H1 (cell line): ENCODE data around the gene CASZ1. TPM values are rescaled to one million over a fixed set of nuclear protein-coding genes. Genes with fewer than 3 reads are reported as not detected.

Experiments used
- CTCF ChIA-PET: fragments of 300-600 bp; sonication (Branson Sonifier 250); formaldehyde crosslinking; loops from one replicate; lab custom pipeline; 2021; ENCODE audit not compliant: partially characterized antibody; lab: Charles Lee
- POLR2A ChIA-PET: fragments of 300-600 bp; sonication (Branson Sonifier 250); formaldehyde crosslinking; loops from one replicate; lab custom pipeline; 2021; ENCODE audit warnings: inconsistent platforms; ENCODE audit not compliant: partially characterized antibody; lab: Charles Lee
- DNase-seq, 2 experiments: peaks; one replicate each; pipeline versions ENCODE4 v3.0.0 to v3.0.0-alpha.2; 2010 to 2022; ENCODE audit warnings: low spot score in 2 of 2, low read depth in 1 of 2, mixed read lengths in 1 of 2
- FAIRE-seq: peaks from 2 replicates; lab custom pipeline; 2011; peaks lifted over from hg19 to GRCh38; lab: Jason Lieb, UNC
- H2AFZ ChIP-seq: 2 replicates; pipeline ENCODE4 v1.8.1; 2012; ENCODE audit warnings: low read length, inconsistent platforms
- H2AK5ac ChIP-seq: 2 replicates; pipeline ENCODE4 v1.6.1; 2013; ENCODE audit warnings: low read depth, low read length
- H2BK120ac ChIP-seq: replicated peaks from 2 replicates; pipeline ENCODE3; 2013; ENCODE audit warnings: low read depth, low read length, inconsistent platforms
- H2BK12ac ChIP-seq: 2 replicates; pipeline ENCODE4 v1.6.1; 2013; ENCODE audit warnings: low read depth, low read length
- H2BK15ac ChIP-seq: 2 replicates; pipeline ENCODE4 v1.6.1; 2013; ENCODE audit warnings: low read length
- H2BK20ac ChIP-seq: 2 replicates; pipeline ENCODE4 v1.6.1; 2013; ENCODE audit warnings: low read length
- H2BK5ac ChIP-seq: 2 replicates; pipeline ENCODE4 v1.6.1; 2013; ENCODE audit warnings: low read depth, low read length
- H3K14ac ChIP-seq: 2 replicates; pipeline ENCODE4 v1.6.1; 2013; ENCODE audit warnings: inconsistent platforms; ENCODE audit not compliant: insufficient read length
- H3K18ac ChIP-seq: 2 replicates; pipeline ENCODE4 v1.6.1; 2013; ENCODE audit warnings: low read length; ENCODE audit errors: extremely low read depth
- H3K23ac ChIP-seq: 2 replicates; pipeline ENCODE4 v1.6.1; 2013; ENCODE audit warnings: inconsistent platforms; ENCODE audit not compliant: insufficient read length
- H3K23me2 ChIP-seq: 2 replicates; pipeline ENCODE4 v1.6.1; 2013; ENCODE audit warnings: low read depth, low read length
- H3K27ac ChIP-seq: 2 replicates; pipeline ENCODE4 v1.6.1; 2011; ENCODE audit warnings: low read depth, low read length, inconsistent platforms
- H3K27me3 ChIP-seq, 4 experiments: replicated peaks in 1 of 4; 1 replicate in 1 of 4; 2 replicates in 3 of 4; pipeline versions ENCODE4 v1.6.1 to v1.8.1; 2011 to 2013; ENCODE audit warnings: low read length in 3 of 4, mild to moderate bottlenecking in 3 of 4, inconsistent platforms in 2 of 4, mixed read lengths in 2 of 4, moderate library complexity in 1 of 4; ENCODE audit not compliant: control insufficient read depth in 3 of 4, insufficient read depth in 3 of 4; ENCODE audit errors: extremely low read depth in 1 of 4
- H3K36me3 ChIP-seq, 4 experiments: 2 replicates each; pipeline versions ENCODE4 v1.6.1 to v1.8.1; 2011 to 2013; ENCODE audit warnings: mild to moderate bottlenecking in 4 of 4, low read length in 3 of 4, moderate library complexity in 2 of 4, control low read depth in 1 of 4, inconsistent platforms in 1 of 4; ENCODE audit not compliant: insufficient read depth in 4 of 4, control insufficient read depth in 2 of 4
- H3K4ac ChIP-seq: replicated peaks from 2 replicates; pipeline ENCODE3; 2013; ENCODE audit warnings: low read length, low read depth, mixed read lengths, inconsistent platforms; ENCODE audit not compliant: insufficient read length
- H3K4me1 ChIP-seq, 4 experiments: replicated peaks in 1 of 4; 1 replicate in 1 of 4; 2 replicates in 3 of 4; pipeline versions ENCODE4 v1.6.1 to v1.8.1; 2011 to 2013; ENCODE audit warnings: low read length in 3 of 4, inconsistent platforms in 2 of 4, mixed read lengths in 1 of 4; ENCODE audit not compliant: insufficient read depth in 4 of 4, control insufficient read depth in 3 of 4
- H3K4me2 ChIP-seq, 2 experiments: 2 replicates each; pipeline versions ENCODE4 v1.6.1 to v1.8.1; 2011 to 2013; ENCODE audit warnings: low read depth in 2 of 2, low read length in 2 of 2, control low read depth in 1 of 2, inconsistent platforms in 1 of 2, mild to moderate bottlenecking in 1 of 2; ENCODE audit not compliant: insufficient read depth in 1 of 2
- H3K4me3 ChIP-seq, 4 experiments: fragments of 200-600, 300-600 bp in 1 of 4; sonication (generic), shearing (Covaris generic), sonication (Bioruptor Twin) in 1 of 4; 2 replicates each; pipeline versions ENCODE4 v1.5.1 to v1.8.1; 2011 to 2016; ENCODE audit warnings: low read length in 4 of 4, low read depth in 3 of 4, control low read depth in 2 of 4, inconsistent platforms in 2 of 4, mild to moderate bottlenecking in 2 of 4, mixed read lengths in 1 of 4, moderate library complexity in 1 of 4; ENCODE audit not compliant: insufficient read depth in 2 of 4; ENCODE audit errors: extremely low read depth in 1 of 4
- H3K56ac ChIP-seq: replicated peaks from 2 replicates; pipeline ENCODE3; 2013; ENCODE audit warnings: low read depth, mild to moderate bottlenecking, mixed read lengths, low read length, inconsistent platforms; ENCODE audit not compliant: insufficient read length
- H3K79me1 ChIP-seq: 2 replicates; pipeline ENCODE4 v1.6.1; 2013; ENCODE audit warnings: low read depth, low read length, control low read depth
- H3K79me2 ChIP-seq, 2 experiments: 2 replicates each; pipeline versions ENCODE4 v1.6.1 to v1.8.1; 2012 to 2013; ENCODE audit warnings: low read length in 2 of 2, mild to moderate bottlenecking in 2 of 2, inconsistent platforms in 1 of 2; ENCODE audit not compliant: insufficient read depth in 2 of 2, control insufficient read depth in 1 of 2
- H3K9ac ChIP-seq, 4 experiments: replicated peaks in 1 of 4; 1 replicate in 1 of 4; 2 replicates in 3 of 4; pipeline versions ENCODE4 v1.6.1 to v1.8.1; 2011 to 2013; ENCODE audit warnings: low read depth in 3 of 4, low read length in 3 of 4, control low read depth in 2 of 4, mild to moderate bottlenecking in 2 of 4, moderate library complexity in 2 of 4, inconsistent platforms in 1 of 4; ENCODE audit errors: extremely low read depth in 1 of 4
- H3K9me3 ChIP-seq, 2 experiments: 2 replicates each; pipeline versions ENCODE4 v1.6.1 to v1.8.1; 2012 to 2013; ENCODE audit warnings: mild to moderate bottlenecking in 2 of 2, moderate library complexity in 2 of 2, control low read depth in 1 of 2, inconsistent platforms in 1 of 2, low read depth in 1 of 2, low read length in 1 of 2, mixed read lengths in 1 of 2; ENCODE audit not compliant: insufficient read depth in 2 of 2
- H4K20me1 ChIP-seq, 2 experiments: replicated peaks in 1 of 2; 2 replicates each; pipeline versions ENCODE3 to v1.8.1; 2011 to 2013; ENCODE audit warnings: inconsistent platforms in 2 of 2, low read length in 2 of 2, mild to moderate bottlenecking in 1 of 2; ENCODE audit not compliant: insufficient read depth in 2 of 2, control insufficient read depth in 1 of 2
- H4K5ac ChIP-seq: 2 replicates; pipeline ENCODE4 v1.6.1; 2013; ENCODE audit warnings: low read length, low read depth, mixed read lengths, inconsistent platforms; ENCODE audit not compliant: insufficient read length
- H4K8ac ChIP-seq: 2 replicates; pipeline ENCODE4 v1.8.0; 2013; ENCODE audit warnings: mild to moderate bottlenecking, moderate library complexity, low read length, inconsistent platforms; ENCODE audit not compliant: insufficient read depth; ENCODE audit errors: extremely low read depth
- H4K91ac ChIP-seq: replicated peaks from 2 replicates; pipeline ENCODE3; 2013; ENCODE audit warnings: low read length, mixed read lengths, inconsistent platforms; ENCODE audit not compliant: insufficient read length
- CTBP2 ChIP-seq: IDR thresholded peaks from 2 replicates; pipeline ENCODE4 v1.7.0; 2011; ENCODE audit warnings: borderline replicate concordance, mild to moderate bottlenecking, moderate library complexity, mixed read lengths, low read length; ENCODE audit not compliant: insufficient read depth, insufficient read length
- KDM4A ChIP-seq: IDR thresholded peaks from one replicate; pipeline ENCODE4 v1.7.1; 2012; ENCODE audit warnings: low read depth, mild to moderate bottlenecking, moderate library complexity, low read length, inconsistent platforms; ENCODE audit not compliant: severe bottlenecking
- POLR2AphosphoS5 ChIP-seq: IDR thresholded peaks from 2 replicates; pipeline ENCODE4 v1.6.1; 2011; ENCODE audit warnings: low read depth, low read length
- WGBS, 2 experiments: shearing (Covaris generic) in 1 of 2; methylation state at CpG; one replicate each; pipeline versions ENCODE4 v1.1.6 to v1.1.7; 2013 to 2015; ENCODE audit warnings: low lambda C conversion rate in 2 of 2, mixed read lengths in 2 of 2, inconsistent platforms in 1 of 2, low coverage in 1 of 2, missing lambda C conversion rate in 1 of 2; ENCODE audit not compliant: insufficient replicate concordance in 2 of 2, insufficient coverage in 1 of 2, insufficient read length in 1 of 2; ENCODE audit errors: extremely low coverage in 1 of 2, missing lambda C conversion rate in 1 of 2; 5-methylcytosine and 5-hydroxymethylcytosine counted together
- polyA plus RNA-seq, 7 experiments: library from polyadenylated mRNA; depleted of rRNA in 3 of 7; stranded (reverse) in 5 of 7; unstranded in 2 of 7; fragments of >200 nt in 5 of 7; fragments of 200-250 nt in 2 of 7; gene quantifications; 1 replicate in 5 of 7; 2 replicates in 1 of 7; 4 replicates in 1 of 7; pipeline versions ENCODE4 v1.2.1 to v1.2.3, GENCODE V29; 2011 to 2013; ENCODE audit warnings: missing spikeins in 2 of 7, mixed read lengths in 2 of 7
- total RNA-seq: library from RNA; stranded (reverse); fragmentation: NEBNext Ultra II Directional; extraction: Animal tissue kit (Norgen Biotek cat#: 25700); gene quantifications from 2 replicates; pipeline ENCODE4 v1.2.1, GENCODE V29; 2021

CASZ1 gene
- total and polyA plus RNA-seq, 2 of the 8 experiments (the other 6 are each of a cell fraction or from before 2014, with no cell fraction given) = 4.4 to 7.7 TPM

DNA sequence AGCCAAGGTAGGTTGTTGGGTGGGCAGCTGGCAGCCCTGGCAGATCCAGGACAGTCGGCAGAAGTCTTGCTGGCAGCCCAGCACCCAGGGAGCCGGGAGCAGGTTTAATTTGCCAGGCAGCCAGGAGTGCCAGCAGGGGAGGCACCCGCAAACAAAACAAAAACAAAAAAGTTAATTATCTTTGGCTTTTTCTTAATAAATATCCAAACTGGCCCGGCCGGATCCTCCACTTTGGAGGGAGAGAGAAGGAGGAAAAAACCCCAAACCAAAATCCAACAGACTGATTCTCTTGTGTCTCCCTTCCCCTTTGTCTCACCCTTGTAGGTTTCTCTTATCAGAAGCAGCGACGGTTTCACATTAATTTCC lies 97.0 kb downstream of the CASZ1 start:
- Histone ChIP-seq H3K14ac (no peak overlapping the region), H3K27me3 (peaks cover 0 to 9% (median 3%) of the 10 kb centered on the region in 4 experiments; a peak in 2 of 7 replicates), H3K79me2 (no peaks in the 10 kb centered on the region), H2BK15ac (no peak overlapping the region), H3K9me3 (no peaks in the 10 kb centered on the region), H3K4ac (peak overlapping the region; percentile 21), H4K20me1 (no peaks in the 10 kb centered on the region), H3K23ac (no peak overlapping the region), H4K8ac (no peak overlapping the region), H3K56ac (no peak overlapping the region), H3K27ac (no peak overlapping the region), H3K23me2 (peaks cover 5% of the 10 kb centered on the region; the same call in 1 of the 2 replicates), H2BK120ac (peak overlapping the region; percentile 16), H3K9ac (no peak overlapping the region), H3K18ac (peak overlapping the region; percentile 83), H3K4me3 (no peak overlapping the region), H4K91ac (no peak overlapping the region), H3K36me3 (no peaks in the 10 kb centered on the region), H2AFZ (no peak overlapping the region), H2AK5ac (no peak overlapping the region), H3K4me2 (no peak overlapping the region), H4K5ac (no peak overlapping the region), H3K79me1 (no peaks in the 10 kb centered on the region), H2BK20ac (no peak overlapping the region), H2BK12ac (peak overlapping the region; percentile 80; the same call in 1 of the 2 replicates), H2BK5ac (0 out of 2 replicates have a peak overlapping the region, but pooled peaks have one; percentile 44), H3K4me1 (peaks cover 5 to 20% (median 14%) of the 10 kb centered on the region in 4 experiments)
- WGBS, 2 experiments = 82% methylated on average over 7 of the region's 7 CpGs; no CpG with 5 or more reads in 1 of the 2 experiments
- no peak for DNase-seq
- POLR2A ChIA-PET = interaction anchor here (0.6 kb wide), 1 partner anchor 7 kb away, joined by 4 read pairs; no protein-coding TSS in a partner anchor
- CTCF ChIA-PET = interaction anchor here (0.9 to 1.1 kb wide), 2 partner anchors 209 to 211 kb away, joined by 3 to 4 read pairs; no protein-coding TSS in a partner anchor
- FAIRE-seq = no peak
- no peak for TF ChIP-seq KDM4A
- no peak for TF ChIP-seq CTBP2
- no peak for TF ChIP-seq POLR2AphosphoS5
